CD14-positive monocyte (primary cell): ENCODE results near the gene FAM180A. TPM values are rescaled to one million over a fixed set of nuclear protein-coding genes. Genes with fewer than 3 reads are reported as not detected.

Experiments
- DNase-seq, 3 donors: peaks; one replicate each; pipeline ENCODE4 v3.0.0-alpha.2; 2011 to 2022
- H2AFZ ChIP-seq: 2 replicates; pipeline ENCODE4 v1.6.0; 2012; ENCODE audit warnings: mild to moderate bottlenecking, low read depth, low read length, inconsistent platforms; ENCODE audit not compliant: insufficient read depth, poor library complexity, severe bottlenecking
- H3K27ac ChIP-seq, 2 donors: 1 replicate in 1 of 2; 2 replicates in 1 of 2; pipeline ENCODE4 v1.5.1; 2012 to 2013; ENCODE audit warnings: low read length in 2 of 2, control low read depth in 1 of 2, inconsistent platforms in 1 of 2, low read depth in 1 of 2, mild to moderate bottlenecking in 1 of 2
- H3K27me3 ChIP-seq, 2 donors: one replicate each; pipeline versions ENCODE4 v1.6.0 to v1.6.1; 2011 to 2013; ENCODE audit warnings: low read length in 2 of 2; ENCODE audit not compliant: control insufficient read depth in 2 of 2, insufficient read depth in 2 of 2
- H3K36me3 ChIP-seq, 2 donors: replicated peaks in 1 of 2; 1 replicate in 1 of 2; 2 replicates in 1 of 2; pipeline versions ENCODE4 v1.5.1 to v1.6.1; 2012 to 2013; ENCODE audit warnings: low read length in 2 of 2, control low read depth in 1 of 2, inconsistent platforms in 1 of 2, mild to moderate bottlenecking in 1 of 2; ENCODE audit not compliant: insufficient read depth in 2 of 2, control insufficient read depth in 1 of 2
- H3K4me1 ChIP-seq, 2 donors: 1 replicate in 1 of 2; 2 replicates in 1 of 2; pipeline versions ENCODE4 v1.5.1 to v1.6.1; 2012 to 2013; ENCODE audit warnings: low read length in 2 of 2, control low read depth in 1 of 2, inconsistent platforms in 1 of 2, mild to moderate bottlenecking in 1 of 2, moderate library complexity in 1 of 2; ENCODE audit not compliant: insufficient read depth in 2 of 2, control insufficient read depth in 1 of 2
- H3K4me2 ChIP-seq: replicated peaks from 2 replicates; pipeline ENCODE3; 2012; ENCODE audit warnings: low read length, moderate library complexity, mild to moderate bottlenecking; ENCODE audit not compliant: poor library complexity, severe bottlenecking; ENCODE audit errors: extremely low read depth
- H3K4me3 ChIP-seq, 3 experiments: fragments of 200-600 bp in 1 of 3; sonication (generic) in 1 of 3; replicated peaks in 1 of 3; 1 replicate in 2 of 3; 2 replicates in 1 of 3; pipeline ENCODE4 v1.5.1; 2011 to 2013; ENCODE audit warnings: low read length in 3 of 3, mild to moderate bottlenecking in 3 of 3, control low read depth in 2 of 3, low read depth in 2 of 3, inconsistent platforms in 1 of 3, moderate library complexity in 1 of 3
- H3K79me2 ChIP-seq: 2 replicates; pipeline ENCODE4 v1.6.0; 2012; ENCODE audit warnings: mild to moderate bottlenecking, control low read depth, inconsistent platforms, low read length, moderate library complexity; ENCODE audit not compliant: insufficient read depth
- H3K9ac ChIP-seq: 2 replicates; pipeline ENCODE4 v1.6.0; 2017; ENCODE audit warnings: low read length, mild to moderate bottlenecking; ENCODE audit not compliant: insufficient read depth, poor library complexity, severe bottlenecking
- H3K9me3 ChIP-seq, 2 donors: replicated peaks in 1 of 2; 1 replicate in 1 of 2; 2 replicates in 1 of 2; pipeline versions ENCODE4 v1.5.1 to v1.6.1; 2012 to 2013; ENCODE audit warnings: low read length in 2 of 2, control low read depth in 1 of 2; ENCODE audit not compliant: control insufficient read depth in 1 of 2, insufficient read depth in 1 of 2
- H4K20me1 ChIP-seq: 2 replicates; pipeline ENCODE4 v1.6.0; 2012; ENCODE audit warnings: mild to moderate bottlenecking, low read length, control low read depth, moderate library complexity; ENCODE audit not compliant: insufficient read depth
- H3K27ac Mint-ChIP-seq, 7 donors: one replicate each; pipeline ENCODE4 v1.8.0; 2020; ENCODE audit warnings: mild to moderate bottlenecking in 7 of 7, mixed read lengths in 7 of 7, moderate library complexity in 6 of 7, inconsistent platforms in 2 of 7
- H3K27me3 Mint-ChIP-seq, 3 donors: one replicate each; pipeline ENCODE4 v1.8.0; 2021 to 2022; ENCODE audit warnings: low read depth in 3 of 3, mild to moderate bottlenecking in 3 of 3, mixed read lengths in 3 of 3, moderate library complexity in 3 of 3, inconsistent platforms in 1 of 3
- H3K36me3 Mint-ChIP-seq, 2 donors: one replicate each; pipeline ENCODE4 v1.8.0; 2020; ENCODE audit warnings: mixed read lengths in 2 of 2, inconsistent platforms in 1 of 2, mild to moderate bottlenecking in 1 of 2
- H3K4me1 Mint-ChIP-seq: one replicate; pipeline ENCODE4 v1.8.0; 2020; ENCODE audit warnings: mild to moderate bottlenecking, mixed read lengths
- H3K4me3 Mint-ChIP-seq, 2 donors: one replicate each; pipeline ENCODE4 v1.8.0; 2020; ENCODE audit warnings: mild to moderate bottlenecking in 2 of 2, mixed read lengths in 2 of 2, moderate library complexity in 1 of 2
- H3K9me3 Mint-ChIP-seq, 7 donors: one replicate each; pipeline ENCODE4 v1.8.0; 2020 to 2022; ENCODE audit warnings: mixed read lengths in 7 of 7, mild to moderate bottlenecking in 6 of 7, moderate library complexity in 6 of 7, inconsistent platforms in 2 of 7
- WGBS: methylation state at CpG from one replicate; pipeline ENCODE4 v1.1.5; 2013; ENCODE audit warnings: missing lambda C conversion rate; ENCODE audit not compliant: insufficient coverage; 5-methylcytosine and 5-hydroxymethylcytosine counted together
- intact Hi-C, 2 donors: fragments of 100-400 bp; cut with micrococcal nuclease; formaldehyde crosslinking; loops; one replicate each; pipeline versions ENCODE4 v1.15.0 to v1.15.1; 2023
- polyA plus RNA-seq, 3 donors: library from polyadenylated mRNA; depleted of rRNA in 1 of 3; unstranded in 2 of 3; stranded (reverse) in 1 of 3; fragments of 300-500 nt in 2 of 3; fragments of >200 nt in 1 of 3; fragmentation: Illumina TruSeq in 2 of 3; gene quantifications; 1 replicate in 2 of 3; 2 replicates in 1 of 3; pipeline ENCODE4 v1.2.3, GENCODE V29; 2012 to 2021
- TF ChIP-seq, protein P1 (sequence below): fragments of 200-600 bp; IDR thresholded peaks from one replicate; pipeline ENCODE4 v1.8.0; 2022; ENCODE audit warnings: antibody characterized with exemption, mild to moderate bottlenecking

FAM180A gene
- polyA plus RNA-seq, 3 donors, result not detected

- H3K27ac Mint-ChIP-seq, result no peak overlapping the region
- H3K9me3 Mint-ChIP-seq, result peaks cover 0 to 3% (median 0%) of the 10 kb centered on the region in 7 donors
- Histone ChIP-seq H3K4me2 (no peak overlapping the region), H3K9me3 (no peaks in the 10 kb centered on the region), H3K79me2 (no peaks in the 10 kb centered on the region), H2AFZ (no peak overlapping the region), H3K9ac (no peak overlapping the region), H3K27ac (no peak overlapping the region), H3K4me3 (no peak overlapping the region), H3K27me3 (no peaks in the 10 kb centered on the region), H3K36me3 (no peaks in the 10 kb centered on the region), H3K4me1 (no peaks in the 10 kb centered on the region), H4K20me1 (no peaks in the 10 kb centered on the region)
- TF ChIP-seq, protein P1, sequence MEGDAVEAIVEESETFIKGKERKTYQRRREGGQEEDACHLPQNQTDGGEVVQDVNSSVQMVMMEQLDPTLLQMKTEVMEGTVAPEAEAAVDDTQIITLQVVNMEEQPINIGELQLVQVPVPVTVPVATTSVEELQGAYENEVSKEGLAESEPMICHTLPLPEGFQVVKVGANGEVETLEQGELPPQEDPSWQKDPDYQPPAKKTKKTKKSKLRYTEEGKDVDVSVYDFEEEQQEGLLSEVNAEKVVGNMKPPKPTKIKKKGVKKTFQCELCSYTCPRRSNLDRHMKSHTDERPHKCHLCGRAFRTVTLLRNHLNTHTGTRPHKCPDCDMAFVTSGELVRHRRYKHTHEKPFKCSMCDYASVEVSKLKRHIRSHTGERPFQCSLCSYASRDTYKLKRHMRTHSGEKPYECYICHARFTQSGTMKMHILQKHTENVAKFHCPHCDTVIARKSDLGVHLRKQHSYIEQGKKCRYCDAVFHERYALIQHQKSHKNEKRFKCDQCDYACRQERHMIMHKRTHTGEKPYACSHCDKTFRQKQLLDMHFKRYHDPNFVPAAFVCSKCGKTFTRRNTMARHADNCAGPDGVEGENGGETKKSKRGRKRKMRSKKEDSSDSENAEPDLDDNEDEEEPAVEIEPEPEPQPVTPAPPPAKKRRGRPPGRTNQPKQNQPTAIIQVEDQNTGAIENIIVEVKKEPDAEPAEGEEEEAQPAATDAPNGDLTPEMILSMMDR, result no peak
- peaks cover 3% of the 10 kb centered on the region for H3K4me1 Mint-ChIP-seq
- H3K4me3 Mint-ChIP-seq, result no peak overlapping the region
- peaks cover 0 to 2% (median 1%) of the 10 kb centered on the region in 3 donors for H3K27me3 Mint-ChIP-seq
- DNase-seq, result no peak
- intact Hi-C loops, result no loop called here
- no peaks in the 10 kb centered on the region for H3K36me3 Mint-ChIP-seq
- 80% methylated on average over 1 of the region's 2 CpGs for WGBS
These were observed 30.4 kb downstream of the FAM180A start for GRCh38 chr7:135718219-135718618.

- no peak overlapping the region for H3K4me2 ChIP-seq
- Mint-ChIP-seq H3K4me3 (no peak overlapping the region), H3K27ac (no peak overlapping the region), H3K9me3 (peaks cover 0 to 3% (median 0%) of the 10 kb centered on the region in 7 donors), H3K27me3 (peaks cover 0 to 4% (median 2%) of the 10 kb centered on the region in 3 donors), H3K36me3 (no peaks in the 10 kb centered on the region), H3K4me1 (peaks cover 3% of the 10 kb centered on the region)
- H3K9ac ChIP-seq, result no peak overlapping the region
- intact Hi-C loops, result no loop called here
- no peaks in the 10 kb centered on the region for H3K27me3 ChIP-seq
- H3K4me1 ChIP-seq, result no peaks in the 10 kb centered on the region
- H3K9me3 ChIP-seq, result no peaks in the 10 kb centered on the region
- no peak overlapping the region for H2AFZ ChIP-seq
- H3K79me2 ChIP-seq, result no peaks in the 10 kb centered on the region
- H4K20me1 ChIP-seq, result no peaks in the 10 kb centered on the region
- H3K4me3 ChIP-seq, result no peak overlapping the region
- WGBS, result 82% methylated on average over 1 of the region's 3 CpGs
- no peak for DNase-seq
- no peak overlapping the region for H3K27ac ChIP-seq
- H3K36me3 ChIP-seq, result no peaks in the 10 kb centered on the region
- TF ChIP-seq, protein P1, result no peak
These were observed 30.9 kb downstream of the FAM180A start for GRCh38 chr7:135717693-135718092.
